Skeletal muscle satellite cell (primary cell): ENCODE measurements around the gene NFIB.

ENCODE experiments used
- H3K27me3 ChIP-seq: 2 replicates; pipeline ENCODE4 v1.7.0; 2013; ENCODE audit warnings: low read length; ENCODE audit not compliant: control insufficient read depth, insufficient read depth
- H3K36me3 ChIP-seq: 2 replicates; pipeline ENCODE4 v1.7.0; 2013; ENCODE audit warnings: mild to moderate bottlenecking, control low read depth, low read length; ENCODE audit not compliant: insufficient read depth
- H3K4me1 ChIP-seq: 2 replicates; pipeline ENCODE4 v1.7.0; 2013; ENCODE audit warnings: low read length; ENCODE audit not compliant: control insufficient read depth, insufficient read depth
- H3K4me2 ChIP-seq: 2 replicates; pipeline ENCODE4 v1.7.0; 2013; ENCODE audit warnings: mild to moderate bottlenecking, low read length
- H3K4me3 ChIP-seq: 2 replicates; pipeline ENCODE4 v1.7.0; 2013; ENCODE audit warnings: low read length
- H3K9ac ChIP-seq: 2 replicates; pipeline ENCODE4 v1.7.0; 2013; ENCODE audit warnings: mild to moderate bottlenecking, low read depth, low read length, moderate library complexity
- H3K9me3 ChIP-seq: replicated peaks from 2 replicates; pipeline ENCODE4 v1.7.0; 2013; ENCODE audit warnings: mild to moderate bottlenecking, control low read depth, low read length

Gene NFIB

GRCh38 chr9:14168381-14168780 is 145.6 kb downstream of the NFIB start:
- Histone ChIP-seq H3K4me3 (no peak overlapping the region), H3K4me2 (no peak overlapping the region), H3K27me3 (no peaks in the 10 kb centered on the region), H3K9ac (no peak overlapping the region), H3K9me3 (no peaks in the 10 kb centered on the region), H3K4me1 (peaks cover 4% of the 10 kb centered on the region), H3K36me3 (no peaks in the 10 kb centered on the region)

- H3K4me2 ChIP-seq, result no peak overlapping the region
- H3K4me3 ChIP-seq, result no peak overlapping the region
- no peak overlapping the region for H3K9ac ChIP-seq
- no peaks in the 10 kb centered on the region for H3K4me1 ChIP-seq
- H3K36me3 ChIP-seq, result no peaks in the 10 kb centered on the region
- H3K9me3 ChIP-seq, result no peaks in the 10 kb centered on the region
- no peaks in the 10 kb centered on the region for H3K27me3 ChIP-seq
These were observed 148.4 kb downstream of the NFIB start for GRCh38 chr9:14165376-14166035.

- Histone ChIP-seq H3K4me3 (no peak overlapping the region), H3K36me3 (no peaks in the 10 kb centered on the region), H3K9me3 (no peaks in the 10 kb centered on the region), H3K27me3 (no peaks in the 10 kb centered on the region), H3K4me2 (no peak overlapping the region), H3K4me1 (peaks cover 2% of the 10 kb centered on the region), H3K9ac (no peak overlapping the region)
These were observed 149.0 kb downstream of the NFIB start for GRCh38 chr9:14164908-14165307.

GRCh38 chr9:14159440-14160216 is 154.3 kb downstream of the NFIB start:
- no peaks in the 10 kb centered on the region for H3K36me3 ChIP-seq
- H3K4me3 ChIP-seq, result no peak overlapping the region
- no peaks in the 10 kb centered on the region for H3K9me3 ChIP-seq
- no peak overlapping the region for H3K9ac ChIP-seq
- no peak overlapping the region for H3K4me2 ChIP-seq
- no peaks in the 10 kb centered on the region for H3K27me3 ChIP-seq
- H3K4me1 ChIP-seq, result peaks cover 21% of the 10 kb centered on the region

GRCh38 chr9:14158916-14159315 is 155.0 kb downstream of the NFIB start:
- Histone ChIP-seq H3K4me2 (no peak overlapping the region), H3K4me3 (no peak overlapping the region), H3K27me3 (no peaks in the 10 kb centered on the region), H3K36me3 (no peaks in the 10 kb centered on the region), H3K9ac (no peak overlapping the region), H3K4me1 (peaks cover 21% of the 10 kb centered on the region), H3K9me3 (no peaks in the 10 kb centered on the region)

GRCh38 chr9:14158136-14158813 is 155.7 kb downstream of the NFIB start:
- no peaks in the 10 kb centered on the region for H3K36me3 ChIP-seq
- no peaks in the 10 kb centered on the region for H3K27me3 ChIP-seq

GRCh38 chr9:14157191-14157590 is 156.8 kb downstream of the NFIB start:
- no peak overlapping the region for H3K4me2 ChIP-seq
- no peaks in the 10 kb centered on the region for H3K27me3 ChIP-seq
- H3K4me1 ChIP-seq, result peaks cover 21% of the 10 kb centered on the region
- no peak overlapping the region for H3K4me3 ChIP-seq
- no peaks in the 10 kb centered on the region for H3K9me3 ChIP-seq
- no peaks in the 10 kb centered on the region for H3K36me3 ChIP-seq
- H3K9ac ChIP-seq, result no peak overlapping the region

More at GRCh38 chr9:14158136-14158813, 155.7 kb downstream of the NFIB start:
- H3K9ac ChIP-seq, result no peak overlapping the region
- no peak overlapping the region for H3K4me3 ChIP-seq
- no peak overlapping the region for H3K4me2 ChIP-seq
- peaks cover 21% of the 10 kb centered on the region for H3K4me1 ChIP-seq
- no peaks in the 10 kb centered on the region for H3K9me3 ChIP-seq

GRCh38 chr9:14156046-14156445 is 157.9 kb downstream of the NFIB start:
- Histone ChIP-seq H3K27me3 (no peaks in the 10 kb centered on the region), H3K9me3 (no peaks in the 10 kb centered on the region), H3K4me1 (peaks cover 21% of the 10 kb centered on the region), H3K9ac (no peak overlapping the region), H3K4me2 (no peak overlapping the region), H3K4me3 (no peak overlapping the region), H3K36me3 (no peaks in the 10 kb centered on the region)

GRCh38 chr9:14155237-14155636 is 158.7 kb downstream of the NFIB start:
- Histone ChIP-seq H3K27me3 (no peaks in the 10 kb centered on the region), H3K36me3 (no peaks in the 10 kb centered on the region), H3K4me1 (peaks cover 21% of the 10 kb centered on the region), H3K4me3 (no peak overlapping the region), H3K9me3 (no peaks in the 10 kb centered on the region), H3K9ac (no peak overlapping the region), H3K4me2 (no peak overlapping the region)

GRCh38 chr9:14153310-14153720 is 160.6 kb downstream of the NFIB start:
- Histone ChIP-seq H3K4me2 (no peak overlapping the region), H3K4me3 (no peak overlapping the region), H3K9me3 (no peaks in the 10 kb centered on the region), H3K27me3 (no peaks in the 10 kb centered on the region), H3K4me1 (peaks cover 8% of the 10 kb centered on the region), H3K9ac (no peak overlapping the region), H3K36me3 (no peaks in the 10 kb centered on the region)

GRCh38 chr9:14151451-14151850 is 162.5 kb downstream of the NFIB start:
- H3K9me3 ChIP-seq, result no peaks in the 10 kb centered on the region
- no peak overlapping the region for H3K4me2 ChIP-seq

More at GRCh38 chr9:14151451-14151850, 162.5 kb downstream of the NFIB start:
- no peaks in the 10 kb centered on the region for H3K27me3 ChIP-seq
- no peaks in the 10 kb centered on the region for H3K36me3 ChIP-seq
- no peak overlapping the region for H3K9ac ChIP-seq
- peaks cover 6% of the 10 kb centered on the region for H3K4me1 ChIP-seq
- H3K4me3 ChIP-seq, result no peak overlapping the region
